Activated CD4-positive, alpha-beta T cell treated with anti-CD3 and anti-CD28 coated beads for 48 hours (primary cell): ENCODE results near the gene IDH2.
A peak's percentile ranks its signal among the peaks of the same experiment; 100 is the strongest.
"Not testable (repeated sequence)": the region's sequence is repeated elsewhere in the genome, so short reads cannot be mapped to it uniquely, and the experiment has no call there.

Experiments
- DNase-seq: peaks from one replicate; pipeline ENCODE4 v3.0.0-alpha.2; 2020

The IDH2 gene

DNA sequence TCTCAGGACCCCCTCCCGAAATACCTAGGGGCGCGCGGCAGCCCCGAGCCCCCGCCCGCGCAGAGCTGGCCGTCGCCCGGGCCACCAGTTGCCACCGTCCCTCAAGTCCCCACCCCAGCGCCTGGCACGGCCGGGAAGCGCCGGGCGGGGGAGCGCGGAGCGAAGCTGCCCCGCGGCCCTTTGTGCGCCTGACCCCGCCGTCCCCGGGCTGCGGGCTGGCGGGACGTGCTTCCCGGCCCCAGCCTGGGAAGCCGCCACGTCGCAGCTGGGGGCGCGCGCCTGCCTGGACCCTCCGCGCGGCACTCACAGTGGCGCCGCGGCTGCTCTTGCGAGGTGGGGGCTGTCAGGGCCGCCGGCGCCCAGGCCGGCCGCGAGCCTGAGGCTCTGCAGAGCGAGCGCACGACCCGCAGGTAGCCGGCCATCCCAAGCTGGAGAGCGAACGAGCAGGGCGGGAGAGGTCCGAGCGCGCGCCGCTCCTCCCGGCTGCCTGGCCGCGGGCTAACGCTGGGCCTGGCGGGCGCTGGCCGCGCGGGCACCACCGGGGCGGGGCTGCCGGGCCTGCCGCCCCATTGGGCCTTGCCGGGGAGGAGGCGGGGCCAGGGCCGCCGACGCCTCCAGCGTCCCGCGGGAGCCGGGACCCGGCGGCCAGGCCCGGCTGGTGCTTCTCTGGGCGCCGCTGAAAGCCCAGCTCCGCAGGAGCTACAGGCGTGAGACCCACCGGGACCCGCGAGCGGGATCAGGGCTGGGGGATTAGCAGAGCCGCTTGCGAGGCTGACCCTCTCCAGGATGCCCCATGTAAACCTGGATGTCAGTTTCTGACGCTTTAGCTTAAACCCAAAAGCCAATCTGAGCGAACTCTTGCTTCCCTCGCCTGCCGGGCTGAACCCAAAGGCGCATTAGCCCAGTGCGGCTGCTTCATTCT, at the start of gene IDH2:
Gene IDH2, minus strand, starts transcription at position 500 of the 922 bp plus-strand sequence. Its CDS starts 78 bp downstream, at position 422.
- peak; percentile 76 for DNase-seq

GRCh38 chr15:90150551-90150950, 48.3 kb upstream of the IDH2 start:
- not testable (repeated sequence) for DNase-seq

DNA sequence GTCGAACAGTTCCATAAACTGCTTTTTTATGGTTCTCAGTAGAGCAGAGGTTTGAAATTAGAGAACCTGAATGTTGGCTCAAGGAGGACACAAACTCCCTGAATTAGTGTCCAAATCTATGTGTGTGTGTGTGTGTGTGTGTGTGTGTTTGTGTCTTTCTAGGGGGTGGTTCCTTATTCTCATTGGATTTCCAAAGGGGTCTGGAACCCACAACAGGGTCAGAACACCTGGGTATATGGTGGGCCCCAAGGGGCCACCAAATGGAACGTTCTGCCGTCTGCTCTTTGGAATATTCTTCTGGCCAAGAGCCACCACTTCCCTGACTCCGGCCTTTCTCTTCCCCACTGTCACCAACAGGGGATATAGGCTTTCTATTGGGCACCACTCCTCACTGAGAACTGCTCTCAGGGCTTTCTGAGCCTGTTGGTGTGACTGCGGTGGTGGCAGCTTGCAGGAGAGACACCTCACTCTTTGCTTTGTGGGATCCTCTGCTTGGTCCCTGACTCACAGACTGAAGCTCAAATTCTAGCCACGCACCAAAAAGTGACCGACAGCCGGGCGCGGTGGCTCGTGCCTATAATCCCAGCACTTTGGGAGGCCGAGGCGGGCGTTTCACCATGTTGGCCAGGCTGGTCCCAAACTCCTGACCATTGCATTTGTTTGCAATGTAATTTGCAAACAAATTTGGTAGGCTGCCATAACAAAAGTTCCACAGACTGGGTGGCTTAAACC, 47.5 kb upstream of the IDH2 start:
- DNase-seq, result no peak

DNA sequence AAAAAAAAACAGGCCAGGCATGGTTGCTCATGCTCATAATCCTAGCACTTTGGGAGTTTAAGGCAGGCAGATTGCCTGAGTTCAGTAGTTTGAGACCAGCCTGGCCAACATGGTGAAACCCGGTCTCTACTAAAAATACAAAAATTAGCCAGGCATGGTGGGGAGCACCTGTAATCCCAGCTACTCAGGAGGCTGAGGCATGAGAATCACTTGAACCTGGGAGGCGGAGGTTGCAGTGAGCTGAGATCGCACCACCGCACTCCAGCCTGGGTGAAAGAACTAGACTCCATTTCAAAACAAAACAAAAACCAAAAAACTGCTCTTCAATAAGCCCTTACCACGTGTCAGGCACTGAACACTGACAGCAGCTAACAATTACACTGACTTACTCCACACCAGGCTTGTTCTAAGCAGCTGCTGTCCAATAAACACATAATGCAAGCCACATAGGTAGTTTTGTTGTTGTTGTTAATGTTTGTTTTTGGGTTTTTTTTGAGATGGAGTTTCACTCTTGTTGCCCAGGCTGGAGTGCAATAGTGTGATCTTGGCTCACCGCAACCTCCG, 44.0 kb upstream of the IDH2 start:
- not testable (repeated sequence) for DNase-seq

- DNase-seq, result no peak
Observed at GRCh38 chr15:90145761-90146160, 43.5 kb upstream of the IDH2 start.

DNA sequence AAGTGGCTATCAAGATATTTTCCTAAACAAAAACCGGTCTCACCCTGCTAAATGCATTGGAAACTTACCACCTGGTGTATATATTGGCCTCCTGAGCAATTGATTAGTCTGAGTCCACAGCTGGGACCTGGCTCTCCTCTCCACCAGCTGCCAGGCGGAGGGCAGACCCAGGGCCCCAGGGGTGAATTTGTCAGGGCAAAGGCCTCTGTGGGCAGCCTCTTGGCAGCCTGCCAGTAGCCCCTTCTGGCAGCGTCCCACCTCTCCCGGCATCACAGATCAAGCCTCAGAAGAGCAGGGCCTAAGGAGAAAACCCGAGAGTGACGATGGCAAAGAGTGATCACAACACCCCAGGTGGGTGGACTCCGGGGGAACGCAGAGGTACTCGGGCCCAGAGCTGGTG, 43.0 kb upstream of the IDH2 start:
- no peak for DNase-seq

DNA sequence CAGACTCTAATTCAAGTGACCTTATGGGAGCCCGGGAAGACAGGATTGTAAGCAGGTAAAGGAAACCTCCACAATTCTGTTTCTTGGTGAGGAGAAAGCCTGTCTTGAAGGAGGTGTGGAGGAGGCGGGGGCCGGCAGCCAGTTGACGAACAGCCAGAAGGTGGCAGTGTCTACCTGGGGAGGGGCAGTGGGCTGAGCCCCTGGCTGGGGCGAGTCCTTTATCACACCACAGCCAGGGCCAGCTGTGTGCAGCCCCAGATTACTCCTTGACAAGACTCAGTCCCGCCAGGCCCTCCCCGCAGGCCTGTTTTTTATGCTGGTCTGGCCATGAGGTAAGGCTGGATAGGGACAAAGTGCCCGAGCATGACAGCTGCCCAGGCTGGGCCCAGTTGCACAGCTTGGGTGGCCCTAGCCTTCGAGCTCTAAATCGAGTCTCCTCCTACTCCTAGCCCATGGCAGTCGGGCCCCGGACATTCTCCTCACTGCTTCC, 40.9 kb upstream of the IDH2 start:
- DNase-seq, result peak; percentile 82

- peak; percentile 56 for DNase-seq
Observed at GRCh38 chr15:90142216-90143165, 40.2 kb upstream of the IDH2 start.

DNA sequence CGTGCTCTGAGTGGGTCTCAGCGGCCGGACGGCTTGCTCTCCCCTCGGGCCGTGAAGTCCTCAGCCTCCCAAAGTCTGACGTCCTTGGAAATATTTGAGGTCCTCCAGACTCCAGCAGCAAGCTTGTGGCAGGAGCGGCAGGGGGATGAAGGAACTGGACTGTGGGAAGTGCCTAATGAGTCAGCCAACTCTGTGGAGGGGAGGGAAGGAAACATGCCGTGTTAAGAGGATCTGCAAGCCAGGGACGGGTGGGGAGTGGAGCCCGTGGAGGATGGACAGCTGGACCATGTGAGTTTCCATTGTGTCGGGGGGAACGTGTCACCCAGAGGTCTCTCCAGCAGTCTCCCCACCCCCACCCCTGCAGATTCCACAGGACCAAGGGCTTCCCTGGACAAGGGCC, 39.4 kb upstream of the IDH2 start:
- DNase-seq, result no peak

DNA sequence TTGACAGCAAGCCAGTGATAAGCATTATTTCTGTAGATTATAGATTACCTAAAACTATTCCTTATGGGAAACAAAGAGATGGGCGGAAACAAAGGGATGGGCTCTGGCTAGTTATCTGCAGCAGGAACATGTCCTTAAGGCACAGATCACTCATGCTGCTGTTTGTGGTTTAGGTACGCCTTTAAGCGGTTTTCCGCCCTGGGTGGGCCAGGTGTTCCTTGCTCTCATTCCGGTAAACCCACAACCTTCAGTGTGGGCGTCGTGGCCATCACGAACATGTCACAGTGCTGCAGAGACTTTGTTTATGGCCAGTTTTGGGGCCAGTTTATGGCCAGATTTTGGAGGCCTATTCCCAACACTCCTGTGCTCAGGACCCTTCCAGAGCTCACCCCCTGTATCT, 37.3 kb upstream of the IDH2 start:
- peak; percentile 60 for DNase-seq

- no peak for DNase-seq
Observed at GRCh38 chr15:90138071-90138833, 36.0 kb upstream of the IDH2 start.

DNA sequence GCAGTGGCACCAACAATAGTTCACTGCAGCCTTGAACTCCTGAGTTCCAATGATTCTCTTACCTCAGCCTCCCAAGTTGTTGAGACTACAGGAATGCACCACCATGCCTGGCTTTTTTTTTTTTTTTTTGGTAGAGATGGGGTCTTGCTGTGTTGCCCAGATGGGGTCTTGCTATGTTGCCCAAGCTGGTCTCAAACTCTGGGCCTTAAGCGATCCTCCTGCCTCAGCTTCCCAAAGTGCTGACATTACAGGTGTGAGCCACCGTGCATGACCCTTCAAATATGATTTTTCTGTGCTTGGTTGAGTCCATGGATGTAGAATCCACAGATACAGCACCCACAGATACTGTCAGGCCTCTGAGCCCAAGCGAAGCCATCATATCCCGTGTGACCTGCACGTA, 30.2 kb upstream of the IDH2 start:
- no peak for DNase-seq

DNA sequence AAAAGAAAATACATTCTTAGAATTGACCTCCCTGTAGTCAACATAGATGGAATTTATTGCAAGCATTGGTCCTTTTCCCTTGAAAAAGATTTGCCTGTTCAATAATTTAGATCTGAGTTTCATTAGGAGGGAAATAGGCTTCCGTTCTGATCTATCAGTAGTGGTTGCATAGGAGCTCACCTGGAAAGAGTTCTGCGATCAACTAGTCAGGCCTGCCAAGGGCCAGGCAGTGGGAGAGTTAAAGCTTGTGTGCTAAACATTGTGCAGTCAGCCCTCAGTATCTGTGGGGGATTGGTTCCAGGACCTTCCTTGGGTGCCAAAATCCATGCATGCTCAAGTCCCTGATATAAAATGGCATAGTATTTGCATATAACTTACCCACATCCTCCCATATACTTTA, 29.6 kb upstream of the IDH2 start:
- DNase-seq, result no peak

GRCh38 chr15:90130291-90130690, 28.0 kb upstream of the IDH2 start:
- no peak for DNase-seq

- no peak for DNase-seq
Observed at GRCh38 chr15:90126596-90127435, 24.5 kb upstream of the IDH2 start.

GRCh38 chr15:90126022-90126421, 23.8 kb upstream of the IDH2 start:
- DNase-seq, result no peak

DNA sequence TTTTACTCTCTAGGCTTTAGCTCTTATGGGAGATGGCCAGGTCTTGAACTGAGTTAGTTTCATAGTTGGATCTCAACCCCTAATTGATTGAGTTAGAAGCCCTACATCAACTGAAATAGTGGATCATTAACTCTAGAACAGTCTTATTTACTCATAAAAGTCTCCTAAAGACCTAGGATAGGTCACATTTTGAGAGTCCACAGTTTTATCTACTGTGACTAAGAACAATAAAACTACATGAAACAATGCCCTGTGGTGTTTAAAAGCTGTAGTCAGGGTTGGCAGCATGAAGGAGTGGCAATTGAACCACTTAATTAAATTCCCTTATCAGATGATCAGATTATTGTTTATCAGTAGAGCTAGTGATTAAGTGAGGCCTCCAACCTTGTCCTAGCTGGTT, 22.2 kb upstream of the IDH2 start:
- no peak for DNase-seq

- no peak for DNase-seq
Observed at GRCh38 chr15:90121086-90121485, 18.8 kb upstream of the IDH2 start.

DNA sequence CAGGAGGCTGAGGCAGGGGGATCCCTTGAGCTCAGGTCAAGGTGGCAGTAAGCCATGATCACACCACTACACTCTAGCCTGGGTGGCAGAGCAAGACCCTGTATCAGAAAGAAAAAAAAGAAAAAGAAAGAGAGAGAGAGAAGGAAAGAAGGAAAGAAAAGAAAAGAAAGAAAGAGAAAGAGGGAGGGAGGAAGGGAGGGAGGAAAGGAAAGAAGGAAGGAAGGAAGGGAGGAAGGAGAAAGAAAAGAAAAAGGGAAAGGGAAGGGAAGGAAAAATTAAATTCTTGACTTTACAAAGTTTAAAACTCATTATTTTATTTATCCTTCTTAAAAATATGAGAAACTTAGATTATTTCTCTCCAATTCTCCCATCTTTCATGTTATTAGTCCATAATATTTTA, 17.1 kb upstream of the IDH2 start:
- no peak for DNase-seq

DNA sequence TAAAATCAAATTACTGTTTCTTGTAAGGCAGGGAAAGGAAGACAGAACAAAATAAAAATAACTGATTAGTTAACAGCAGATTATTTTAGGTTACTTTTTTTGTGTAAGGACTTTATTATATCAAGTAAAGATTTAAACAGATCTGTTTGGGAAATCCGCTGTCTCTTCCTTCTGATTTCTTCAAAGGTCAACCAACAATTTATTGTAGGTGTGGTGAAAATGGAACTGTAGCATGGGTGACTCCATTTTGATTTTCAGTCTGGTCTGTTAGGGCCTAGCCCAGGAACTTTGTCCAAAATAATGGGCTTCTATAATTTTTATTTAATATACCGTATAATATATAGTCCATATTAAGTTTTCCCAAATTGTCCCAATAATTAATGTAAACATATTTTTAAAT, 13.5 kb upstream of the IDH2 start:
- DNase-seq, result no peak

GRCh38 chr15:90114451-90114901, 12.2 kb upstream of the IDH2 start:
- DNase-seq, result no peak
